Activated T-helper 9 cell treated with anti-CD3 and anti-CD28 coated beads, Interleukin-2, amount 50 U/mL, for 16 hours (primary cell): ENCODE measurements around the gene ZNF331.
A peak's percentile ranks its signal among the peaks of the same experiment; 100 is the strongest.

Experiments used
- DNase-seq: peaks from one replicate; pipeline ENCODE4 v3.0.0-alpha.2; 2020; ENCODE audit warnings: low read depth

ZNF331 gene

GRCh38 chr19:53520547-53521372 is 17.2 kb upstream of the ZNF331 start:
- peak; percentile 80 for DNase-seq

- no peak for DNase-seq
Observed at GRCh38 chr19:53521373-53522202, 16.4 kb upstream of the ZNF331 start.

GRCh38 chr19:53525922-53526321 is 12.0 kb upstream of the ZNF331 start:
- DNase-seq = no peak

GRCh38 chr19:53530622-53531021 is 7.3 kb upstream of the ZNF331 start:
- DNase-seq = no peak

GRCh38 chr19:53531457-53531856 is 6.5 kb upstream of the ZNF331 start:
- DNase-seq = no peak

- no peak for DNase-seq
Observed at GRCh38 chr19:53532362-53532761, 5.6 kb upstream of the ZNF331 start.

GRCh38 chr19:53536225-53536548 is 1.8 kb upstream of the ZNF331 start:
- DNase-seq = no peak

GRCh38 chr19:53537121-53537520 is 824 bp upstream of the ZNF331 start:
- no peak for DNase-seq

- no peak for DNase-seq
Observed at GRCh38 chr19:53538378-53539109, 599 bp downstream of the ZNF331 start.

- DNase-seq = no peak
Observed at GRCh38 chr19:53540091-53540490, 2.1 kb downstream of the ZNF331 start.

- no peak for DNase-seq
Observed at GRCh38 chr19:53541971-53542370, 4.0 kb downstream of the ZNF331 start.

GRCh38 chr19:53545271-53546065 is 7.5 kb downstream of the ZNF331 start:
- DNase-seq = no peak

GRCh38 chr19:53546758-53547513 is 9.0 kb downstream of the ZNF331 start:
- DNase-seq = no peak

- DNase-seq = no peak
Observed at GRCh38 chr19:53549340-53549739, 11.4 kb downstream of the ZNF331 start.

- no peak for DNase-seq
Observed at GRCh38 chr19:53552001-53552721, 14.2 kb downstream of the ZNF331 start.

- DNase-seq = no peak
Observed at GRCh38 chr19:53553156-53553555, 15.2 kb downstream of the ZNF331 start.

GRCh38 chr19:53553865-53554791 is 16.2 kb downstream of the ZNF331 start:
- DNase-seq = peak; percentile 90

- no peak for DNase-seq
Observed at GRCh38 chr19:53554804-53555203, 16.9 kb downstream of the ZNF331 start.

- no peak for DNase-seq
Observed at GRCh38 chr19:53555352-53555751, 17.4 kb downstream of the ZNF331 start.
